Measurements from ENCODE around the gene PRDM16. TPM values are rescaled to one million over a fixed set of nuclear protein-coding genes. Genes with fewer than 3 reads are reported as not detected.

PRDM16 gene
- total and polyA plus RNA-seq, 2 of the 8 experiments (the other 6 are each of a cell fraction or from before 2014, with no cell fraction given) = 0.39 to 0.43 TPM

- no peak for TF ChIP-seq RAD21 (IDR thresholded peaks at IDR 0.05 in 1 of 2, conservative IDR thresholded peaks at IDR 0.05 in 1 of 2; ENCODE audit: low read depth in 2 of 2, low read length in 2 of 2)
- TF ChIP-seq SP4 (IDR thresholded peaks at IDR 0.05; ENCODE audit: low read length) = no peak
- no peak for TF ChIP-seq TEAD4 (IDR thresholded peaks at IDR 0.05; ENCODE audit: low read depth, low read length)
- TF ChIP-seq SP2 (IDR thresholded peaks at IDR 0.05; ENCODE audit: low read length) = no peak
- no peak for TF ChIP-seq BCL11A (IDR thresholded peaks at IDR 0.05; ENCODE audit: low read depth in 2 of 2, low read length in 2 of 2)
- no peak for TF ChIP-seq SP1 (IDR thresholded peaks at IDR 0.05; ENCODE audit: low read depth, low read length)
- TF ChIP-seq EGR1 (IDR thresholded peaks at IDR 0.05; ENCODE audit: borderline replicate concordance, low read depth, low read length) = no peak
- TF ChIP-seq RBBP5 (IDR thresholded peaks at IDR 0.05; ENCODE audit: borderline replicate concordance, low read depth, low read length) = no peak
- TF ChIP-seq CHD2 (IDR thresholded peaks at IDR 0.05; ENCODE audit: low read length) = no peak
Measured at GRCh38 chr1:3293563-3294080, 224.6 kb downstream of the PRDM16 start (continued).

All from H1 (cell line).